CD4-positive, alpha-beta T cell (primary cell): ENCODE results near the gene CDC16. TPM values are rescaled to one million over a fixed set of nuclear protein-coding genes. Genes with fewer than 3 reads are reported as not detected.
"Not testable (repeated sequence)": the region's sequence is repeated elsewhere in the genome, so short reads cannot be mapped to it uniquely, and the experiment has no call there.

ENCODE experiments used
- ATAC-seq: fragments of 200-7000 bp; cut with Tn5 transposase; one replicate; pipeline ENCODE4 v1.10.0; 2022; ENCODE audit warnings: mild to moderate bottlenecking; ENCODE audit not compliant: poor library complexity
- CTCF ChIA-PET: fragments of 350-600 bp; sonication (Branson Sonifier 250); formaldehyde crosslinking; loops from one replicate; lab custom pipeline; 2021; ENCODE audit warnings: antibody characterized with exemption, inconsistent platforms; lab: Charles Lee
- POLR2A ChIA-PET: fragments of 350-600 bp; sonication (Branson Sonifier 250); formaldehyde crosslinking; loops from one replicate; lab custom pipeline; 2021; ENCODE audit warnings: antibody characterized with exemption, inconsistent platforms; lab: Charles Lee
- DNase-seq, 14 experiments: peaks; one replicate each; pipeline ENCODE4 v3.0.0-alpha.2; 2013 to 2020; ENCODE audit warnings: mixed read lengths in 2 of 14
- H3K27ac ChIP-seq, 2 donors: one replicate each; pipeline versions ENCODE4 v1.5.1 to v1.7.0; 2013; ENCODE audit warnings: low read length in 2 of 2, low read depth in 1 of 2, mild to moderate bottlenecking in 1 of 2
- H3K27me3 ChIP-seq, 2 experiments: 1 replicate in 1 of 2; 2 replicates in 1 of 2; pipeline versions ENCODE4 v1.6.1 to v1.7.0; 2013; ENCODE audit warnings: low read length in 2 of 2, control low read depth in 1 of 2, mild to moderate bottlenecking in 1 of 2, moderate library complexity in 1 of 2; ENCODE audit not compliant: insufficient read depth in 2 of 2, control insufficient read depth in 1 of 2
- H3K36me3 ChIP-seq: one replicate; pipeline ENCODE4 v1.6.1; 2013; ENCODE audit warnings: low read length, control low read depth; ENCODE audit not compliant: insufficient read depth
- H3K4me1 ChIP-seq: one replicate; pipeline ENCODE4 v1.6.1; 2013; ENCODE audit warnings: low read length, control low read depth; ENCODE audit not compliant: insufficient read depth
- H3K4me3 ChIP-seq: one replicate; pipeline ENCODE4 v1.5.1; 2013; ENCODE audit warnings: mild to moderate bottlenecking, low read length, moderate library complexity
- H3K9me3 ChIP-seq, 2 experiments: 1 replicate in 1 of 2; 2 replicates in 1 of 2; pipeline versions ENCODE4 v1.6.1 to v1.7.0; 2013; ENCODE audit warnings: low read length in 2 of 2, mild to moderate bottlenecking in 2 of 2, control low read depth in 1 of 2, moderate library complexity in 1 of 2; ENCODE audit not compliant: control insufficient read depth in 1 of 2, insufficient read depth in 1 of 2
- H3K27ac Mint-ChIP-seq: one replicate; pipeline ENCODE4 v1.8.0; 2020; ENCODE audit warnings: mixed read lengths
- H3K27me3 Mint-ChIP-seq: one replicate; pipeline ENCODE4 v1.8.0; 2021; ENCODE audit warnings: mixed read lengths
- H3K36me3 Mint-ChIP-seq: one replicate; pipeline ENCODE4 v1.8.0; 2021; ENCODE audit warnings: low read depth, mixed read lengths
- H3K4me1 Mint-ChIP-seq: one replicate; pipeline ENCODE4 v1.8.0; 2021; ENCODE audit warnings: low read depth, mixed read lengths
- H3K4me3 Mint-ChIP-seq: one replicate; pipeline ENCODE4 v1.8.0; 2020; ENCODE audit warnings: mild to moderate bottlenecking, mixed read lengths
- H3K9me3 Mint-ChIP-seq: one replicate; pipeline ENCODE4 v1.8.0; 2020; ENCODE audit warnings: mixed read lengths
- intact Hi-C, 2 experiments: fragments of 100-400 bp; cut with DNase I in 1 of 2; cut with micrococcal nuclease in 1 of 2; formaldehyde crosslinking; loops; one replicate each; pipeline versions ENCODE4 v1.15.1 to v1.9.0; 2023 to 2025; cut with DNase I, micrococcal nuclease
- total RNA-seq, 174 experiments: library from RNA in 2 of 174; stranded (reverse) in 2 of 174; gene quantifications; one replicate each; pipeline ENCODE4 v1.2.3 and lab custom pipeline; 2021 to 2026
- TF ChIP-seq, protein P1 (sequence below): fragments of 200-600 bp; IDR thresholded peaks from one replicate; pipeline ENCODE4 v1.8.0; 2022; ENCODE audit warnings: antibody characterized with exemption, mild to moderate bottlenecking

CDC16 gene
- total RNA-seq, 2 experiments from 2014 or later: 68.4 to 69.4 TPM

DNA sequence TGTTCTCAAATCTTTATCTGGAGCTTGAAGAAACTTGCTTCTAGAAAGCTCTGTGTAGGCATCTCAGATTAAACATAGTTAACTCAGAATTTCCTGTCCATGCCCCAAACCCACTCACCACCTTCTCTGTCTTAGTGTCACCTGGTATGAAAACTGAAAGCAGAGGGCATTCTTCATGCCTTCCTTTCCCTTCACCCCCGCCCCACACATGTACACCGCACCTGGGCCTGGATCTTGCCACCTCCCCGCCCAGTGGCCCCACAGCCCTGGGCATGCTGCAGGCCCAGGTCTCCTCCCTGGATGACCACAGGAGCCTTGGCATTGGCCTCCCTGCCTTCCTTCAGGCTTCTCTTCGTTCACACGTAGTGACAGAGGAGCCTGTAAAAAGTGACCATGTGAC, 39.8 kb upstream of the CDC16 start:
- CTCF ChIA-PET: interaction anchor here (1.4 kb wide), 1 partner anchor 51 kb away, joined by 3 read pairs; no protein-coding TSS in a partner anchor
- Mint-ChIP-seq H3K4me1 (peaks cover 19% of the 10 kb centered on the region), H3K9me3 (no peaks in the 10 kb centered on the region), H3K36me3 (no peaks in the 10 kb centered on the region), H3K27me3 (no peaks in the 10 kb centered on the region), H3K27ac (no peak overlapping the region), H3K4me3 (no peak overlapping the region)
- no peak overlapping the region for H3K27ac ChIP-seq
- intact Hi-C loops: loop anchor here in 1 of 2 experiments (2.0 kb wide), 1 partner anchor 28 kb away; no protein-coding TSS in a partner anchor
- no peaks in the 10 kb centered on the region for H3K27me3 ChIP-seq
- no peak overlapping the region for H3K4me3 ChIP-seq
- ATAC-seq (peak; percentile 51), DNase-seq (peak in 2 of 14 experiments; percentile 7 to 68)
- no peaks in the 10 kb centered on the region for H3K36me3 ChIP-seq
- POLR2A ChIA-PET: interaction anchor here (0.6 to 1.8 kb wide), 5 partner anchors 13 to 86 kb away, joined by 3 to 9 read pairs (median 3); no protein-coding TSS in a partner anchor
- peaks cover 0 to 2% of the 10 kb centered on the region in 2 experiments for H3K9me3 ChIP-seq
- peaks cover 10% of the 10 kb centered on the region for H3K4me1 ChIP-seq
- TF ChIP-seq, protein P1, sequence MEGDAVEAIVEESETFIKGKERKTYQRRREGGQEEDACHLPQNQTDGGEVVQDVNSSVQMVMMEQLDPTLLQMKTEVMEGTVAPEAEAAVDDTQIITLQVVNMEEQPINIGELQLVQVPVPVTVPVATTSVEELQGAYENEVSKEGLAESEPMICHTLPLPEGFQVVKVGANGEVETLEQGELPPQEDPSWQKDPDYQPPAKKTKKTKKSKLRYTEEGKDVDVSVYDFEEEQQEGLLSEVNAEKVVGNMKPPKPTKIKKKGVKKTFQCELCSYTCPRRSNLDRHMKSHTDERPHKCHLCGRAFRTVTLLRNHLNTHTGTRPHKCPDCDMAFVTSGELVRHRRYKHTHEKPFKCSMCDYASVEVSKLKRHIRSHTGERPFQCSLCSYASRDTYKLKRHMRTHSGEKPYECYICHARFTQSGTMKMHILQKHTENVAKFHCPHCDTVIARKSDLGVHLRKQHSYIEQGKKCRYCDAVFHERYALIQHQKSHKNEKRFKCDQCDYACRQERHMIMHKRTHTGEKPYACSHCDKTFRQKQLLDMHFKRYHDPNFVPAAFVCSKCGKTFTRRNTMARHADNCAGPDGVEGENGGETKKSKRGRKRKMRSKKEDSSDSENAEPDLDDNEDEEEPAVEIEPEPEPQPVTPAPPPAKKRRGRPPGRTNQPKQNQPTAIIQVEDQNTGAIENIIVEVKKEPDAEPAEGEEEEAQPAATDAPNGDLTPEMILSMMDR: no peak

DNA sequence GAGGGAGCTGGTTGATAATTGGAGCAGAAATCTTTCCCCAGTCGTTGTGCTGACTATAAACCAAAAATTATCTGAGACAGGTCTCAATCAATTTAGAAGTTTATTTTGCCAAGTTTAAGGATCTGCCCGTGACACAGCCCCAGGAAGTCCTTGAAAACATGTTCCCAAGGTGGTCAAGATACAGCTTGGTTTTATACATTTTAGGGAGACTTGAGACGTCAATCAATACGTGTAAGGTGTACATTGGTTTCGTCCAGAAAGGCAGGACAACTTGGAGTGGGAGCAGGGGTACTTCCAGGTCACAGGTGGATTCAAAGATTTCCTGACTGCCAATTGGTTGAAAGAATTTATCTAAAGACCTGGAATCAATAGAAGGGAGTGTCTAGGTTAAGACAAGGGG, 38.1 kb upstream of the CDC16 start:
- H3K27ac ChIP-seq: no peak overlapping the region
- H3K9me3 Mint-ChIP-seq: no peaks in the 10 kb centered on the region
- DNase-seq (no peak), ATAC-seq (no peak)
- no peak overlapping the region for H3K27ac Mint-ChIP-seq
- intact Hi-C loops: no loop called here
- no peaks in the 10 kb centered on the region for H3K27me3 Mint-ChIP-seq
- TF ChIP-seq, protein P1: no peak
- H3K4me1 ChIP-seq: peaks cover 10% of the 10 kb centered on the region
- H3K36me3 Mint-ChIP-seq: no peaks in the 10 kb centered on the region
- no peak overlapping the region for H3K4me3 Mint-ChIP-seq
- H3K27me3 ChIP-seq: no peaks in the 10 kb centered on the region
- H3K36me3 ChIP-seq: no peaks in the 10 kb centered on the region
- POLR2A ChIA-PET: interaction anchor here (0.9 to 1.3 kb wide), 2 partner anchors 54 to 62 kb away, joined by 3 read pairs; no protein-coding TSS in a partner anchor
- H3K4me3 ChIP-seq: no peak overlapping the region
- peaks cover 23% of the 10 kb centered on the region for H3K4me1 Mint-ChIP-seq
- peaks cover 0 to 7% of the 10 kb centered on the region in 2 experiments for H3K9me3 ChIP-seq
- CTCF ChIA-PET: no interaction called here

GRCh38 chr13:114198556-114198955, 36.1 kb upstream of the CDC16 start:
- no peak overlapping the region for H3K27ac ChIP-seq
- no peaks in the 10 kb centered on the region for H3K27me3 Mint-ChIP-seq
- TF ChIP-seq, protein P1: no peak
- intact Hi-C loops: no loop called here
- no peak overlapping the region for H3K4me3 Mint-ChIP-seq
- DNase-seq (no peak), ATAC-seq (no peak)
- H3K36me3 Mint-ChIP-seq: no peaks in the 10 kb centered on the region
- ChIA-PET POLR2A (no interaction called here), CTCF (no interaction called here)
- H3K36me3 ChIP-seq: no peaks in the 10 kb centered on the region
- no peaks in the 10 kb centered on the region for H3K9me3 Mint-ChIP-seq
- peaks cover 0 to 7% of the 10 kb centered on the region in 2 experiments for H3K9me3 ChIP-seq
- H3K4me3 ChIP-seq: no peak overlapping the region
- no peaks in the 10 kb centered on the region for H3K27me3 ChIP-seq
- H3K4me1 ChIP-seq: peaks cover 17% of the 10 kb centered on the region
- peaks cover 42% of the 10 kb centered on the region for H3K4me1 Mint-ChIP-seq
- no peak overlapping the region for H3K27ac Mint-ChIP-seq

DNA sequence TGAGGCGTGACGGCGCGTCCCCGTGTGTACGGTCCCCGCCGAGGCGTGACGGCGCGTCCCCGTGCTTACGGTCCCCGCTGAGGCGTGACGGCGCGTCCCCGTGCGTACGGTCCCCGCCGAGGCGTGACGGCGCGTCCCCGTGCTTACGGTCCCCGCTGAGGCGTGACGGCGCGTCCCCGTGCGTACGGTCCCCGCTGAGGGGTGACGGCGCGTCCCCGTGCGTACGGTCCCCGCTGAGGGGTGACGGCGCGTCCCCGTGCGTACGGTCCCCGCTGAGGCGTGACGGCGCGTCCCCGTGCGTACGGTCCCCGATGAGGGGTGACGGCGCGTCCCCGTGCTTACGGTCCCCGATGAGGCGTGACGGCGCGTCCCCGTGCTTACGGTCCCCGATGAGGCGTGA, 35.2 kb upstream of the CDC16 start:
- ATAC-seq, H3K27me3 ChIP-seq, DNase-seq, H3K36me3 ChIP-seq, POLR2A ChIA-PET, H3K4me3 ChIP-seq, CTCF ChIA-PET, H3K27ac Mint-ChIP-seq, H3K9me3 Mint-ChIP-seq, H3K36me3 Mint-ChIP-seq, intact Hi-C loops, H3K9me3 ChIP-seq, H3K4me3 Mint-ChIP-seq, H3K27me3 Mint-ChIP-seq, H3K27ac ChIP-seq: not testable (repeated sequence)
- H3K4me1 Mint-ChIP-seq: peaks cover 43% of the 10 kb centered on the region
- peaks cover 23% of the 10 kb centered on the region for H3K4me1 ChIP-seq
